Kidney epithelial cell (primary cell): ENCODE results near the gene PTTG1IP. TPM values are rescaled to one million over a fixed set of nuclear protein-coding genes. Genes with fewer than 3 reads are reported as not detected.
"Not testable (repeated sequence)": the region's sequence is repeated elsewhere in the genome, so short reads cannot be mapped to it uniquely, and the experiment has no call there.

Experiments used
- DNase-seq: peaks from one replicate; pipeline ENCODE4 v3.0.0-alpha.2; 2010; ENCODE audit warnings: low read depth
- H3K27me3 ChIP-seq: 2 replicates; pipeline ENCODE4 v1.6.0; 2011; ENCODE audit warnings: low read length; ENCODE audit not compliant: control insufficient read depth, insufficient read depth
- H3K36me3 ChIP-seq: 2 replicates; pipeline ENCODE4 v1.5.1; 2011; ENCODE audit warnings: low read length; ENCODE audit not compliant: control insufficient read depth, insufficient read depth
- H3K4me3 ChIP-seq: 2 replicates; pipeline ENCODE4 v1.5.1; 2011; ENCODE audit warnings: low read depth, mild to moderate bottlenecking, control low read depth, low read length
- total RNA-seq: library from RNA; depleted of rRNA; stranded (reverse); fragments of >200 nt; gene quantifications from 2 replicates; pipeline ENCODE4 v1.2.3, GENCODE V29; 2015
- TF ChIP-seq, protein P1 (sequence below): IDR thresholded peaks from 2 replicates; pipeline ENCODE4 v1.5.1; 2011; ENCODE audit warnings: mild to moderate bottlenecking, moderate library complexity, low read length, control low read depth, inconsistent platforms; ENCODE audit not compliant: insufficient read depth, poor library complexity, severe bottlenecking

PTTG1IP gene
- total RNA-seq, 1 donor from 2014 or later: 538 TPM

- peak; percentile 74 for DNase-seq
- Histone ChIP-seq H3K36me3 (no peaks in the 10 kb centered on the region), H3K4me3 (no peak overlapping the region), H3K27me3 (no peaks in the 10 kb centered on the region)
- TF ChIP-seq, protein P1, sequence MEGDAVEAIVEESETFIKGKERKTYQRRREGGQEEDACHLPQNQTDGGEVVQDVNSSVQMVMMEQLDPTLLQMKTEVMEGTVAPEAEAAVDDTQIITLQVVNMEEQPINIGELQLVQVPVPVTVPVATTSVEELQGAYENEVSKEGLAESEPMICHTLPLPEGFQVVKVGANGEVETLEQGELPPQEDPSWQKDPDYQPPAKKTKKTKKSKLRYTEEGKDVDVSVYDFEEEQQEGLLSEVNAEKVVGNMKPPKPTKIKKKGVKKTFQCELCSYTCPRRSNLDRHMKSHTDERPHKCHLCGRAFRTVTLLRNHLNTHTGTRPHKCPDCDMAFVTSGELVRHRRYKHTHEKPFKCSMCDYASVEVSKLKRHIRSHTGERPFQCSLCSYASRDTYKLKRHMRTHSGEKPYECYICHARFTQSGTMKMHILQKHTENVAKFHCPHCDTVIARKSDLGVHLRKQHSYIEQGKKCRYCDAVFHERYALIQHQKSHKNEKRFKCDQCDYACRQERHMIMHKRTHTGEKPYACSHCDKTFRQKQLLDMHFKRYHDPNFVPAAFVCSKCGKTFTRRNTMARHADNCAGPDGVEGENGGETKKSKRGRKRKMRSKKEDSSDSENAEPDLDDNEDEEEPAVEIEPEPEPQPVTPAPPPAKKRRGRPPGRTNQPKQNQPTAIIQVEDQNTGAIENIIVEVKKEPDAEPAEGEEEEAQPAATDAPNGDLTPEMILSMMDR: no peak
Observed at GRCh38 chr21:44881198-44881872, 7.8 kb upstream of the PTTG1IP start.

GRCh38 chr21:44880405-44881197 lies 7.1 kb upstream of the PTTG1IP start:
- Histone ChIP-seq H3K36me3 (no peaks in the 10 kb centered on the region), H3K4me3 (no peak overlapping the region), H3K27me3 (no peaks in the 10 kb centered on the region)
- TF ChIP-seq, protein P1: no peak
- no peak for DNase-seq

GRCh38 chr21:44879238-44879637 lies 5.7 kb upstream of the PTTG1IP start:
- H3K36me3 ChIP-seq, H3K27me3 ChIP-seq, DNase-seq, H3K4me3 ChIP-seq: not testable (repeated sequence)

DNA sequence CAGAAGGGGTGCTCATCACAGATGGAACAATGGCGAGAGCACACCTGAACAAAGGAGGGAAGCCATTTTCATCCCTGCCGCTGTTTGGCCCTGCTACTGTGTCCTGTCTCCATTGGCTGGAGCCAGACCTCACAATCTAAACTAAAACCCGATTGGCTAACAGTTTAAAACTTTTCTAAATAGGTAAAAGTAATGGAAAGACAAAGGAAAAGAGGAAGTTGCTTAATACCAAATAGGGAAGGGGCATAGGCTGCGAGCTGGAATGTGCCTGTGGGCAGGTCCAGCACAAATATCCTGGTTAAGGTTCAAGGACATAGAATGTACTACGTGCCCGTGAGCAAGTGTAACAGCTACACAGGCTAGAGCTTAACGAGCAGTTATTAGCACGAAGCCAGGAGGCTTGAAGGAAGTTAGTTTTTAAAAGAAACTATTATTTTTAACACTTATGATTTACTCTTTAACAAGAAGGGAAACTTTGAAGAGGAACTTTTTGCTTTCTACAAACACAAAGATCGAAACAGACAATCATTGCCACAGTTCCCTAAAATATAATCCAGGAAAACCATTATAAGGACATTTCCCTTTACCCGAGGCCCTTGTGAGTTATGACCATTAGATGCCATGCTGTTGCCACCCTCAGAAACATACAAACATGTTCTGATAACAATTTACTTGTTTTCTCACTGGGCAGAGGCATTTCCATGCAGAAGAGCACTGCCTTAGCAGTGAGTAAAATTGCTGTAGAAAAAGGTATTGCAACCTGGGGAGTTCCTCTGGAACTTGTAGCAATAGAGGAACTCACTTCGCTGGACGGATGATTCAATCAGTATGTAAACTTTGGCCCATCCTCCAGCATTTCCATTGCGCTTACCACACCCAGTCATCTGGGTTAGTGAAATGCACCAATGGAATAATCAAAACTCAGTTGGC lies 4.8 kb upstream of the PTTG1IP start:
- no peak for DNase-seq
- Histone ChIP-seq H3K27me3 (no peaks in the 10 kb centered on the region), H3K36me3 (no peaks in the 10 kb centered on the region), H3K4me3 (no peak overlapping the region)
- TF ChIP-seq, protein P1: no peak

DNA sequence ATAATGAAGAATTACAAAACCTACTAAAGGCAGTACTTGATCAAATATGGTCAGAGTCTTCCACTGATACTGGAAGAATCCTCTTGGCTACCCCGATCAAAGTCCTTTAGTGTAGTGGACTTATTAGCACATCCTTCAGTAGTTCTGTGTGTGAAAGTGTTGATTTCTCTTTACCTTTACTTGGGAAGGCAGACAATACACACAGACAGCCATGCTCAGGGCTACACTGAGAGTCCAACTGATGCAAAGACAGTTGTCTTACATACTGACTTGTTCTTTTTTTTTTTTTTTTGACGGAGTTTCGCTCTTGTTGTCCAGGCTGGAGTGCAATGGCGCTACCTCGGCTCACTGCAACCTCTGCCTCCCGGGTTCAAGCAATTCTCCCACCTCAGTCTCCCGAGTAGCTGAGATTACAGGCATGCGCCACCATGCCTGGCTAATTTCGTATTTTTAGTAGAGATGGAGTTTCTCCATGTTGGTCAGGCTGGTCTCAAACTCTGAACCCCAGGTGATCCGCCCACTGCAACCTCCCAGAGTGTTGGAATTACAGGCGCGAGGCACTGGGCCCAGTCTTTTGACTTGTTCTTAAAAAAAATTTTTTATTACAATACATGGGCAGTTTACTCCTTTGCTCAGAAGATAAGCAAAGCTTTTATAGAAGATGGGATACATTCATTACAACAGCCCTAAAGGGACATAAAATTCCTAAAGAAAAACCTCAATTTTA lies 3.5 kb upstream of the PTTG1IP start:
- no peak for DNase-seq
- Histone ChIP-seq H3K27me3 (no peaks in the 10 kb centered on the region), H3K4me3 (no peak overlapping the region), H3K36me3 (no peaks in the 10 kb centered on the region)
- TF ChIP-seq, protein P1: no peak
